Astrocyte (in vitro differentiated cells and primary cell): ENCODE results near the gene FSTL3.
"Not testable (repeated sequence)": the region's sequence is repeated elsewhere in the genome, so short reads cannot be mapped to it uniquely, and the experiment has no call there.

Source experiments
- EZH2 ChIP-seq: IDR thresholded peaks from 2 replicates; pipeline ENCODE4 v1.6.1; 2012; ENCODE audit warnings: mild to moderate bottlenecking, low read length, inconsistent platforms; ENCODE audit not compliant: insufficient read depth
- TF ChIP-seq, protein P1 (sequence below): IDR thresholded peaks from 2 replicates; pipeline ENCODE4 v1.5.1; 2011; ENCODE audit warnings: low read depth, mild to moderate bottlenecking, inconsistent platforms, low read length, moderate library complexity; ENCODE audit not compliant: insufficient read depth

DNA sequence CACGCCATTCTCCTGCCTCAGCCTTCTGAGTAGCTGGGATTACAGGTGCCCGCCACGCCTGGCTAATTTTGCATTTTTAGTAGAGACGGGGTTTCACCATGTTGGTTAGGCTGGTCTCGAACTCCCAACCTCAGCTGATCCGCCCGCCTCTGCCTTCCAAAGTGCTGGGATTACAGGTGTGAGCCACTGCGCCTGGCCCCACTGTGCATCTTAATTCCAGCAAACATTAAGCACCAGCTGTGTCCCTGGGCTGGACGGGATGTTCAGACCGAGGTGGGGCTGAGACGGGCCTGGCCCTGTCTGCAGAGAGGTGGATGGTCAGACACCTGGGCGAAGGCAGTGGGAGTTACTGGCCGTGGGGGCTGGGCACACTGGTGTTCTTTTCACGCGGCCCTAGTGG, 53.4 kb downstream of the FSTL3 start:
- not testable (repeated sequence) for TF ChIP-seq EZH2
- TF ChIP-seq, protein P1, sequence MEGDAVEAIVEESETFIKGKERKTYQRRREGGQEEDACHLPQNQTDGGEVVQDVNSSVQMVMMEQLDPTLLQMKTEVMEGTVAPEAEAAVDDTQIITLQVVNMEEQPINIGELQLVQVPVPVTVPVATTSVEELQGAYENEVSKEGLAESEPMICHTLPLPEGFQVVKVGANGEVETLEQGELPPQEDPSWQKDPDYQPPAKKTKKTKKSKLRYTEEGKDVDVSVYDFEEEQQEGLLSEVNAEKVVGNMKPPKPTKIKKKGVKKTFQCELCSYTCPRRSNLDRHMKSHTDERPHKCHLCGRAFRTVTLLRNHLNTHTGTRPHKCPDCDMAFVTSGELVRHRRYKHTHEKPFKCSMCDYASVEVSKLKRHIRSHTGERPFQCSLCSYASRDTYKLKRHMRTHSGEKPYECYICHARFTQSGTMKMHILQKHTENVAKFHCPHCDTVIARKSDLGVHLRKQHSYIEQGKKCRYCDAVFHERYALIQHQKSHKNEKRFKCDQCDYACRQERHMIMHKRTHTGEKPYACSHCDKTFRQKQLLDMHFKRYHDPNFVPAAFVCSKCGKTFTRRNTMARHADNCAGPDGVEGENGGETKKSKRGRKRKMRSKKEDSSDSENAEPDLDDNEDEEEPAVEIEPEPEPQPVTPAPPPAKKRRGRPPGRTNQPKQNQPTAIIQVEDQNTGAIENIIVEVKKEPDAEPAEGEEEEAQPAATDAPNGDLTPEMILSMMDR = not testable (repeated sequence)
